HG02938 (cell line): ENCODE results near the gene CATSPER3.

Source experiments
- ATAC-seq: cut with Tn5 transposase; IDR thresholded peaks from one replicate; pipeline ENCODE4 v1.9.1; 2021; ENCODE audit warnings: mild to moderate bottlenecking, moderate library complexity; ENCODE audit not compliant: unreplicated experiment

CATSPER3 gene

DNA sequence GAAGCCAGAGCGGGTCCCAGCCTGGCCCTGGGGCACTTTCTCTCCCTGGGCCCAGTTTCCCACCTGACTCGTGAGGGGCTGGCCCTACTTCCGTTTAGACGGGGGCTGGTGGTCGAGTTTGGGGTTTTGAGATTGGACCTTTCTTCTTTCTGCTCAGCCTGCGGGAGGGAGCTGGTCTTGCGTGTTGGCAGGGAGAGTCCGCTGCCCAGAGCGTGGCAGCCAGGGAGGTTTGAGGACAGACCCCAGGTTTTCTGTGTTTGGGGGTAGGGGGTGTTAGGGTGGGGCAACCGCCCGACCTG lies 72.3 kb downstream of the CATSPER3 start:
- no peak for ATAC-seq

DNA sequence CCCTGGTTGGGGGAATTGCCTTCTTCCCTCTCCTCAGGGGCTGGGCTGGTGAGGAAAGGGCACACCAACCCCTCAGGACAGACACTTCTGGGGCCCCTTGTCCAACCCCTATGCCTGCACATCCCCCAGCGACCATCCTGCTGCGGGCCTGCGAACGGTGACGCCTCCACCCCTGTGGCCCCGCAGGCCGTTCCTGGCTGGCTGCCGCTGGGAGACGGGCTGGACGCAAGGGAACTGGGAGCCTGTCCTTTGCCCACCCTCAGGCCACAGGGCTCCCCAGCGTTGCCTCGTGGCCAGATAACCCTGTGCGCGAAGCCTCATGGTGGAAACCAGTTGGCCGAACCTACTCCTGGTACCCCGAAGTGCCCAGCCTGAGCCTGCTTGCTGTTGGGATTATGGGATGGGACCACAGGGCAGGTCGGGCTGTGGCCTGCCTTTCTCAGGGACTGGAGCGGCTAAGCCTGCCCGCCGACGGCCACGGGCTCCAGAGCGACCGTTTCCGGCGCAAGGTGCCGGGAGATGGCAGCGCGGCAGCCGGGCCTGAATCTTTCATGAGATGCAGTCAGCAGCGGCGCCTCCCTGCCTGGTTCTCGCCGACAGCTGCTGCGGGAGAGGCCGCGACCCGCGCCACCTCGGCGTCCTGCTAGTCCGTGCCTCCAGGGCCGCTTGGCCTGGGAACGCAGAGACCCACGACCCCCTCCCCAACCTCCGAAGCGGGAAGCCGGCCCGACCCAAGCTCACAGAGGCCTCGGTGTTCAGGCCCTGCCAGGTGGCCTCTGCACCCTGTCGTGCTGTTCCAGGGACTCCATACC lies 72.8 kb downstream of the CATSPER3 start:
- no peak for ATAC-seq

DNA sequence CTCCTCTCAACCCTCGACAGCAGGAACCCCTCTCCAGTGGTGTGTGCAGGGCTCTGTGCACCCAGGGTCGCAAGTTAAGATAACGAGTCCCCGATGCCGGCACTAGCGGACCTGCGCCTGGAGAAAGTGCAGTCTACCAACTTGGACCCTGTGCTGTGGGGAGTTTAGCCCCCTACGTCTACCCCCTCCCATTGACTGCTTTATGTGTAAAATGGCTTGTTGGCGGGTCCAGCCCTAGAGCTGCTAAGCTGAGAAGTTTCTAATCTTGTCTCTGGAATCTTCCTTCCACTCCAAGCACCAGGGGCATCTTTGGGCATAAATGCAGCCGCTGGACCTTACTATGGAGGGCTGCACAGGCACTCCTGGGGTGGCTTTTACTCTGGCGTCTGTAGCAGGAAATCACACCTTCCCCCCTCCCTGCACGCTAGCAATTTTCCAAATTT lies 73.5 kb downstream of the CATSPER3 start:
- ATAC-seq: no peak

DNA sequence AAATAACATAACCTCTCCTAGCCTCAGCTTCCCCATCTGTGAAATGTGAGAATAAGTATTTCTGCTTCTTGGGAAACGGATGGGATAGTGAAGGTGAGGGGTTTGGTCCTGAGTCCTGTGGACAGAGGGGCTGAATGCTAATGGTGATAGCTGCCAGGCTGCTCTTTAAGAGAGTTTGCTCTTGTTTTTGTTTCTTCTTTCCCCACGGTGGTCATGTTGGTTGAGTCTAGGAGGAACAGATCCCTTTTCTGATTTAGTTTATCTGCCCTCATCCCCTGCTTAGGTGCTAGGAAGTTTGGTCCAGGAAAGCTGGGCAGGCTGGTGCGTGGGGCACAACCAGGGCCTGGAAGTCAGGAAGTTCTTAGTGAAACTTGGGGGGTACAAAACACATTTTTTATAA lies 74.0 kb downstream of the CATSPER3 start:
- no peak for ATAC-seq

DNA sequence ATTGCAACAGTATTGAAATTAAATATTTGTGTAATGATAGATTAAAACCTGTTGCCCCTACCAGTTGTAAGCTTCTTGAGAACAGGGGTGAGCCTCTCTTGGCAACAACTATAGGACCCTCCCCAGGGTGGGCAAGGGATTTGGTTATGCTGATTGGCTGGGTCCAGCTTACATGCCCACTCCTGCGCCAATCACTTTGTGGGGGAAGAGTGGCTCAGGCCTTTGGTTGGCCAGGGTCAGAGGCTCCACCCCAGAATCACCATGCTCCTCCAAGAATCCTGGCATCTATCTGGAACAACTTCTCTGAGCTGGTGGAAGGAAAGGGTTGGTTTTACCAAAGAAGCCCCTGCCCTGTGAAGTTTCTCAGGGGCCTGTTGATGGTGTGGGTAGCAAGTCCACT lies 74.9 kb downstream of the CATSPER3 start:
- no peak for ATAC-seq

DNA sequence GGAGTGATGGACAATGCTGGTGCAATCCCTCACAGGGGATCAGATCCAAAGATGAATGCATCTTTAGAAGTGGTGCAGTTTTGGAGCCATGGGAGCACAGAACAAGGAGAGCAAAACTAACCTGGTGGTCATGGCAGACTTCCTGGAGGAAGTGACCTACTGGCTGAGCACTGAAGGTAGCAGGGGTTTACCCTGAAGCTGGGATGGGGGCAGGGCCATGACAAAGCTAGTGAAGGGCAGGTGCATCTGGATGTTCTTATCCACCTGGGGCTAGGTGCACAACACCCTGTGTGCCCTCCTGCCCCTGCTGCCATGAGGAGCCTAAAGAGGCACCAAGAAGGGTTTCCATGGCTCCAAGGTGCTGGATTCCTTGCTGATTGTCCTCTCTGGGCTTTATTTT lies 77.8 kb downstream of the CATSPER3 start:
- no peak for ATAC-seq

DNA sequence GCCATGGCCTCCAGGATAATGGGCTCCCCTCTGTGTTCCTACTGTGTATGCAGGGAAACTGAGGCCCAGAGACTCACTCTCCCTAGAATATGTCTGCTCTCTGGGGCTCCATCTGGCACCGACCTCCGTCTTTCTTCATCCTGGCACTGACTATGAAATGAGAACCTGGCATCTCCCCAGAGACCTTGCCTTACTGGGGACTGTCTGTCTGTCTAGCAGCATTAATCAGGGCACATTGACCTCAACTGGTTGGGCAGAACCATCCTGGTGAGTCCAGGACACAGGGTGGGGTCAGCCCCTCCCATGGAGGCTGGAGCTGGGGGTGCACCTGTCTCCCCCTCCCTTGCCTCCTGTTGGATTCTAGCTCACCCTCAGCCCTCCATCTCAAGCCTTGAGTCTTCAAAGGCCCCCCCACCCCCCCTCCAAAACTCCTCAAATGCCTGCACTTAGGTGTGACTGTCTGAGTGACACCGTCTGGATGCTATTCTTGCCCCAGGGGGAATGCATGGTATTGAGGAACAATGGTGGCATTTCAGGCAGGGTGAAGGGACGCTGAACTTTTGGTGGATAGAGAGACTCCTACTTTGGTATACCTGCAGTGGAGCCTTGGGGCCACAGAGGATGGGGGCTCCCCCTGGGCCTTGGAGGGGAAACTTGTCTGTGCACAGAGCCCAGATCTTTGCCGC lies 79.1 kb downstream of the CATSPER3 start:
- ATAC-seq: no peak

DNA sequence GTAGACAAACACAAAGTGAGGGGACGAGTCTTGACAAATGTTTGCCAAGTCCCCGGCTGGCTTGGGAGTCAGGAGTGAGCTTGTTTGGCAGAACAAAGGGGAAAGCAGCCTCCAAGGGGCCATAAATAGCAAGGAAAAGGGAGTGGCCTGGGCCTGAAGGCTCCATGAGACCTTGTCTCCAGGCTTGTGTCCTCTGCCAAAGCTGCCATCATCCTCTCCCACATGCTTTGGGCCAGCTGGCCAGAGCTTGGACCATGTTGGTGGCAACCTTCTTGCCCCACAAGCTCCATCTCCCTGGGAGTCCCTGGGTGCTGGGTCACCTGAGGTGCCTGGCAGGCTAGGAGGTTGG lies 79.6 kb downstream of the CATSPER3 start:
- no peak for ATAC-seq

DNA sequence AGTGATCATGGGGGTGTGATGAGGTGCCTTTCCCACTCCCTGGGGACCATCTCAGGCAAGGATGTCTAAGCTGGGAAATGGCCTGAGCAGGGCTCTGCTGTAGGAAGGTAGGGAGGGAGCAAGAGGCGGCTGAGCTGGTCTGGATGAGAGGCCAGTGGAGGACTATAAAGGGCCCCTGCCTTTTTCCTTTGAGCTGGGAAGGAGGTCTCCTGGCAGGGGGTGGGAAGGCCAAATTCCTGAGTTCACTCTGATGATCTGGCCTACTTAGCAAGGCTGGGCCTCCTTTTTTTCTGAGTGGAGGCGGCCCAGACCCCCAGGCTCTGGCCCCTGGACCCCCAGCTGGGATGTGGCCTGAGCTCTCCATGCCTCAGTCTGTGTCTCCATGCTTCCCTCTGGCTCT lies 80.6 kb downstream of the CATSPER3 start:
- ATAC-seq: no peak

DNA sequence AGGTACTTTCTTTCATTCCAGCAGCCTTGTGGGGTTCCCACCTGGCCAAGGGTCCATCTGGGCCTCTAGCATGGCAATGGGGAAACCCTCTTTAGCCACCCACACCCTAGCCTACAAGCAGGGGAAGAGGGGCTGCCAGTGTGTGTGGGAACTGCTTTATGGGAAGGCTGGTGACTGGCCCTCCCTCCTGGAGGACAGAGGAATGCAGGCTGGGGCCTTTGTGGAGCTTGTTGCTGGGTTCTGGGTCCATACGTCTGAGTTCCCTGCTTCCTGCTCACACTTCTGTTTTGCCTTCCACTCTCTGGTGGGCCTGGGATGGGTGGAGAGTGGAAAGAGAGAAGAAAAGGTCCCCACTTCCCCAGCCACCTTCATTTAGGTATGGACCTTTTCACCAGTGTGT lies 81.2 kb downstream of the CATSPER3 start:
- no peak for ATAC-seq

DNA sequence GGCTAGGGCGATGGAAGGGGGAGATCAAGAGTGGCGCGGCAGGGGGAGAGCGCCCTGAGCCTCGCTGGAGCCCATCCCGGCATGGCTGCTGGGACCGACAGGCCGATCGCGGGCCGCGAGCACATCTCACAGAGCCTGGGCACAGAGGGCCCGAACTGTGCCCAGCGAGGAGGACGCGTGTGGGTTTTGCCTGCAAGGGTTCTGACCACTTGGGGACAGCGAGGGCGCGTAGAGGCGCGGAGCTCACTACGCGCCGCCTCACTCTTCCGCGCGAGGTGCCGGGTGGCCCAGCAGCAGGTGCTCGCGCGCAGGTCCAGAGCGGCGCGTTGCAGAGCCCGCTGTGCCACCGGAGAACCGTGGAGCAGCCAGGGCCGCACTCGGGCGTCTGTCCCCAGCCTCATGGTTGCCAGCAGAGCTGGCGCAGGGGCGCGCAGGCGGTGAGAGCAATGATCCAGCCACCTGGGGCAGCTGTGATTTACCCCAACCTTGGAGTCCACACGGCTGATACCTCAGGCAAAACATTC lies 82.6 kb downstream of the CATSPER3 start:
- no peak for ATAC-seq

DNA sequence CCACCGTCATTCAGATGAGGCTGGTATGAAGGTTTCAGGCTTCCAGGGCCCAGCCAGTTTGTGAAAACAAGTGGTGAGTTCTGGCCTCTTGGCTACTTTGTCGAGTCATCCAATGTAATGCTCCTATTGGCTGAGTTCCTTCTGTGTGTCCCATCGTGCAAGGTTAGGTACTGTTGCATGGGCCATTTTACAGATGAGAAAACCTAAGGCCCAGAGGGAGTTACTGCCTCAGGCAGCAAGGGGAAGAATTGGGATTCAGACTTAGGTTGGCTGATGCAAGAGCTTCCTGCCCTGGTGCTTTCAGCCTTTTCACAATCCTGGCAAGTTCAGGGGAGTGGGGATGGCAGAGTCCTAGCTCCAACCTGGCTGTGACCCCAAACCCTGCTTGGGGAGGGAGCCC lies 83.7 kb downstream of the CATSPER3 start:
- no peak for ATAC-seq

DNA sequence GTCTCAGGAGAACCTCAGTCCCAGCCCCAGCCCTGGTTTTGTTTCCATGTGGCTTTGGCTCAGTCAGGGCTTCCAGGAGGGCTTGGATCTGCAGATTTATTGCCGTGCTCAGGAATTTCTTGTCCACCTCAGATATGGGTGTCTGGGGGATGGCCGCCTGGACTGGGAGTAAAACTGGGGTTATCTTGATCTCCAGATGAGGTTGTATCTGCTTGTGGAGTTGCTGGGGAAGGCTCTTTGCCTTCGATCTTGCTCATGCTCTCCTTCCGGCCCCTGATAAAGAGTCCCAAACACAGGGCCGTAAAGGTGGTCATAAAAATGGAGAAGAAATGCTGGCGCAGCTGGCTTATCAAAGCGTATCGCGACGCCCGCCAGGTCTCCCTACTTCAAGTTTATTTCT lies 84.2 kb downstream of the CATSPER3 start:
- no peak for ATAC-seq

DNA sequence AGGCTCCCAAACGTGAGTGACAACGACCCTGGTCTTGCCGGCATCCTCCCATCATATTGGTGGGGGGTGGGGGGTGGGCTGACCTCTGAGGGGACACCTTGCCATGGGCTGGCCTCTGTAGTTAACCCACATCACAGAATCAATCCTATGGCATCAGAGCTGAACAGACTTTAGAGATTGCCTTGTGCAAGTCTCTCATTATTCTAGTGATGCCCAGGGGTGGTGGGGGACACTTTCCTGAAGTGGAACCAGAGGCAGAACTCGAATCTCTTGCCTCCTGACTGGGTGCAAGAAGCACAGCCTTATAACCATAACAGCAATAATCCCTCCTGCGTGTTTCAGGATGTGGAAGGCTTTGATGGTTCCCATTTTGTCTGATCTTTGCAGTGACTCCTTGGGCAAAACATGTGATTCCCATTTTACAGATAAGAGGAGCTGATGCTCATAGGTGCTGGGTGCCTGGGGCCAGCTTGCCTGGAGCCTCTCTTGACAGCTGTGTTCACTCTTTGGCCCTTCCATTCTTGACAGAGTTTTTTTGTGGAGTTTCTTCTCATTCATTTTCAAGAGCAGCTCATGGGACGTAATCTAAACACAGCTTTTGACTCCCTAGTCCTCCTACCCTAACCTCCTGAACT lies 84.9 kb downstream of the CATSPER3 start:
- no peak for ATAC-seq

DNA sequence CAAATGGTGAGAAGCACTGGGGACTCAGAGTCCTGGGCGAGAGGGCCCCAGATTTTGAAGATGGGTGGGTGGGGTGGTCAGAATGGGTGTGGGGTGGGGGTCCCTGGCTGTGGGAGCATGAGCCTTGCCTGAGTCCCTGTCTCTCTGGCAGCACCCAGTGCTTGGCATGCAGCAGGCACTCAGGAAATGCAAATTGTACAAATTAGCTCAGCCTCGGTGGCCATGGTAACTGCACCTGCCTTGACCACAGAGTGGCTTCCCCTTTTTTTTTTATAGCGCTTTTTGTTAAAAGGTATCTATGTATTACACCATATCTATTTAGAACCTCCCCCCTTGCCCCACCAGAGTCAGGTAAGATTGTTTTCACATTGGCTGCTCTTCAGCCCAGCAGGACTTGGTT lies 85.6 kb downstream of the CATSPER3 start:
- ATAC-seq: peak; percentile 94

DNA sequence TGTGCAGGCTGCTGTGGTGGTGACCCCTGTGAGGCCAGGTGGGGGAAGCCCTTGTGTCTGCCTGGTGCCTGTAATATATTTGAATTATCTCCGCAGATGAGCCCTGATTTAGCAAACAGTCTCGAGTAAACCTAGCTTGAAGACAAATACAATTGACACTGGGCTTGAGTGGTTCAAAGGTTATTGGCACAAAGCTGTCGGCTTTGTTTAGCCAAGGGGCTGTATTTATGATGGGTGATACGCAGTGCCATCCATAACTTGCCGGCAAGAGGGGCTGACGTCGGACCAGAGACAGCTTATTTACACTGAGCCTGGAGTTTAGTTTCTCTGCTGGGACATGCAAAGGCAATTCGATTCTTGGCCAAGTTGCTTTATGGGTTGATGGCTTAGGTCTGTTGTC lies 86.3 kb downstream of the CATSPER3 start:
- ATAC-seq: no peak

DNA sequence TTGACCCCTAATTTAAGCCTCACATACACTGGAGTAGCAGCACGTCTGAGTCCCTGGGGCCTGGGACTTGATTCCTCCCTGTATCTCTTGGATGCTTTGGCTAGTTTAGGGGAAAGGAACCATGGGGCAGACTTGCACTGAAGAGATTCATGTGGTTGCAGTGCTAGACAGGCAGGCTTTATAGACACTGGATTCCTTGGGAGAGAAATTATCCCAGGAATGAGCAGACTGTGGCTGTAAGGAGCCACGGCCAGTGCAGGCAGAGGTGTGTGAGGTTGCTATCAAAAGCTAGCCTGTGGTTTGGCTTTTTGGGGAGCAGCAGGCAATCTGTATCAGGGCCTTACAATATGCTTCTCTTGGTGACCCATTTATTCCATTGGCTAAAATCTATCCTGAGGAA lies 86.8 kb downstream of the CATSPER3 start:
- no peak for ATAC-seq

DNA sequence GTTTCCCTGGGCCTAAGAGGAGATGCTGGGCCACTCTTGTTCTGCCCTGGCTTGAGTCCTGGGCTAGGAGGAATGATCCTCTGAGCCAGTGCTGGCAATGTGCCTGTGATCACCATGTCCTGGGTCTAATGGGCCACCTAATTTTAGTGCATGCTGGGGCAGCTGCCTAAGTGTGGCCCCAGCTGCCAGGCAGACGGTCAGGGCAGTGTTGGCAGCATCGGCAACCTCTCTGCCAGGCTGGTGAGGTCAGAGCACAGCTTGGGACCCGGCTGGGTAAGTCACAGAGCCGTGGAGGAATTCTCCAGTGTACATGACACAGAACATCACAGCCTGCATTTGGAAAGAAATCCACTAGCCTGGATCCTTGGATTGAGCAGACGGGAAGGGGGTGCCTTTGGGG lies 87.7 kb downstream of the CATSPER3 start:
- ATAC-seq: no peak

DNA sequence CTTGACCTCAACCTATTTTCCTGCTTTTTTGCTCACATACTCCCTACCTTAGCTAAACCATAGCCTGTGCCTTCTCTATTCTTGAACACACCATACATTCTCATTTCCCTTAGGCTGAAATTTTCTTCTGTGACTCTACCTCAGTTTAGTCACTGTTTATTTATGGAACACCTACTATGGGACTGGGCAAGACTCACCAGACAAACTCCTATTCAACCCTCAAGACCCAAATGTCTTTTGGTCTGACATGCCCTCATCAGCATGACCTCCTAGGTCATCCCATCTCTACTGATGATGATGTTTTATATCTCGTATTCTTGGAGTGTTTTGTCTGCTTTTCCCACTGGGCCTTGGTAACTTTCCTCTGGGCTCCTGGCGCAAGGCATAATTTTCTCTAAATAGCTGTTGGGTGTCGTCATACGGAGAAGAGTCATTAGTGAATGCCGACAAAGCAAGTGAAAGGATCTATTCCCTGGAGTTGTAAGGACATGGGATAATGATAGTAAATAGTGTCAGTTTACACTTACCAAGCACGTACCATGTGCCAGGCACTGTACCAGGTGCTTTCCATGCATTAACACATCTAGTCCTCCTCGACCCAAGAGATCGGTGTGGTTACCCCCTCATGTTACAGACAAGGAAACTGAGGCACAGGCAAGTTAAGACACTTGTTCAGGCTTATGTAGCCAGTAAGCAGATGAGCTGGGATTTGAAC lies 88.8 kb downstream of the CATSPER3 start:
- no peak for ATAC-seq

DNA sequence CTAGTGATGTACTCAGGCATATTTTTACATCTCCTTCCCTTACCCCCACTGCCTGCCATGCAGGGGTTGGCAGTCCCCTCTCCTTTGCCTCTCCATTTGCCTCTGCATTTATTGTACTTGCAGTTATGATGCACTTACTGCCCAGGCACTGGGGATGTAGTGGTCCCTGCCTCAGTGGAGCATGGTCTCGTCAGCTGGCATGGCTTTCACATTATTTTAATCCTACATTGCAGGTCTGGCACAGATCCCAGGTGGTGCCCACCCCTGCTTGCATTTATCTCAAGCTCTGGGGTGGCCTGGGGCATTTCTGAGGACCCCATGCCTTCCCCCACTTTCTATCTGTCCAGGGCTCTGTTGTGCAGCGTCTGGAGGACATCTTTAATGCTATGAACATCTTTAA lies 89.5 kb downstream of the CATSPER3 start:
- no peak for ATAC-seq

DNA sequence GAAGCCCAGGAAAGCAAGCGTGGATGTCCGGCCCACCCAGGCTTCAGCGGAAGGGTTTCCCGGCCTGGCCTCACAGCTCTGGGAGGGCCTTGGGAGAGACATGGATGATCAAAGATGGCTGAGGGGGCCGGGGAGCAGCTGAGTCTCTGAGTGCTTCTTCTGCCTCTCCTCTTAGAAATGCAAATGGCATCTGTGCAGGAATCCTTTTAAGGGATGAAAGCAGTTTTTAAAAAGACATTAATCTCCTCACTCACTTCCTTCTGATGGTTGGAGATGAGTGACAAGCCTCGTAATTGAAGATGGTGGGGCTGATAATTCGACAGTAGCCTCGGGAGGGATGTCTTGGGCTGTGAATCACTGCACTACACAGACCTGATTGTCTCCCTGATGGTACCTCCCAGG lies 90.6 kb downstream of the CATSPER3 start:
- ATAC-seq: no peak
